ENCODE results near the gene TAF1. TPM values are rescaled to one million over a fixed set of nuclear protein-coding genes. Genes with fewer than 3 reads are reported as not detected.

The TAF1 gene
- total and polyA plus RNA-seq, 9 of the 15 experiments (the other 6 are each of a cell fraction or from before 2014, with no cell fraction given) = 6.4 to 45.1 (median 38.1) TPM

GRCh38 chrX:71365356-71365874 lies 742 bp upstream of the TAF1 start (continued):
- TF ChIP-seq, protein P1, sequence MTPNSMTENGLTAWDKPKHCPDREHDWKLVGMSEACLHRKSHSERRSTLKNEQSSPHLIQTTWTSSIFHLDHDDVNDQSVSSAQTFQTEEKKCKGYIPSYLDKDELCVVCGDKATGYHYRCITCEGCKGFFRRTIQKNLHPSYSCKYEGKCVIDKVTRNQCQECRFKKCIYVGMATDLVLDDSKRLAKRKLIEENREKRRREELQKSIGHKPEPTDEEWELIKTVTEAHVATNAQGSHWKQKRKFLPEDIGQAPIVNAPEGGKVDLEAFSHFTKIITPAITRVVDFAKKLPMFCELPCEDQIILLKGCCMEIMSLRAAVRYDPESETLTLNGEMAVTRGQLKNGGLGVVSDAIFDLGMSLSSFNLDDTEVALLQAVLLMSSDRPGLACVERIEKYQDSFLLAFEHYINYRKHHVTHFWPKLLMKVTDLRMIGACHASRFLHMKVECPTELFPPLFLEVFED (CRISPR knock-in tag; conservative IDR thresholded peaks at IDR 0.05) = peak; percentile 48
- TF ChIP-seq ZNF830 (CRISPR knock-in tag; IDR thresholded peaks at IDR 0.05) (peak; percentile 59; the same call in 1 of the 2 replicates), ZNF274 (IDR thresholded peaks at IDR 0.05; ENCODE audit: borderline replicate concordance, low read depth, low read length) (no peak), NFXL1 (CRISPR knock-in tag; IDR thresholded peaks at IDR 0.05) (no peak), ZMIZ1 (IDR thresholded peaks at IDR 0.05; ENCODE audit: low read depth in 2 of 2, low read length in 2 of 2) (no peak), ZBTB34 (CRISPR knock-in tag; IDR thresholded peaks at IDR 0.05) (no peak), ELK1 (CRISPR knock-in tag; IDR thresholded peaks at IDR 0.05) (no peak), GTF2E2 (tag; IDR thresholded peaks at IDR 0.05) (peak; percentile 58; the same call in 1 of the 2 replicates), TOE1 (IDR thresholded peaks at IDR 0.05; ENCODE audit: borderline replicate concordance) (no peak), TOE1 (CRISPR knock-in tag; IDR thresholded peaks at IDR 0.05; ENCODE audit: borderline replicate concordance, low read depth) (no peak), NFE2 (IDR thresholded peaks at IDR 0.05; ENCODE audit: low read depth) (no peak), ELF4 (CRISPR knock-in tag; IDR thresholded peaks at IDR 0.05) (peak; percentile 87; the same call in 1 of the 2 replicates), PHTF2 (CRISPR knock-in tag; IDR thresholded peaks at IDR 0.05) (no peak), TGIF2 (CRISPR knock-in tag; IDR thresholded peaks at IDR 0.05) (no peak), ZNF444 (CRISPR knock-in tag; IDR thresholded peaks at IDR 0.05) (no peak)
- TF ChIP-seq, protein P2, sequence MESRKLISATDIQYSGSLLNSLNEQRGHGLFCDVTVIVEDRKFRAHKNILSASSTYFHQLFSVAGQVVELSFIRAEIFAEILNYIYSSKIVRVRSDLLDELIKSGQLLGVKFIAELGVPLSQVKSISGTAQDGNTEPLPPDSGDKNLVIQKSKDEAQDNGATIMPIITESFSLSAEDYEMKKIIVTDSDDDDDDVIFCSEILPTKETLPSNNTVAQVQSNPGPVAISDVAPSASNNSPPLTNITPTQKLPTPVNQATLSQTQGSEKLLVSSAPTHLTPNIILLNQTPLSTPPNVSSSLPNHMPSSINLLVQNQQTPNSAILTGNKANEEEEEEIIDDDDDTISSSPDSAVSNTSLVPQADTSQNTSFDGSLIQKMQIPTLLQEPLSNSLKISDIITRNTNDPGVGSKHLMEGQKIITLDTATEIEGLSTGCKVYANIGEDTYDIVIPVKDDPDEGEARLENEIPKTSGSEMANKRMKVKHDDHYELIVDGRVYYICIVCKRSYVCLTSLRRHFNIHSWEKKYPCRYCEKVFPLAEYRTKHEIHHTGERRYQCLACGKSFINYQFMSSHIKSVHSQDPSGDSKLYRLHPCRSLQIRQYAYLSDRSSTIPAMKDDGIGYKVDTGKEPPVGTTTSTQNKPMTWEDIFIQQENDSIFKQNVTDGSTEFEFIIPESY (CRISPR knock-in tag; IDR thresholded peaks at IDR 0.05) = 0 out of 2 replicates have a peak, but pooled peaks have one; percentile 21
- TF ChIP-seq, protein P3, sequence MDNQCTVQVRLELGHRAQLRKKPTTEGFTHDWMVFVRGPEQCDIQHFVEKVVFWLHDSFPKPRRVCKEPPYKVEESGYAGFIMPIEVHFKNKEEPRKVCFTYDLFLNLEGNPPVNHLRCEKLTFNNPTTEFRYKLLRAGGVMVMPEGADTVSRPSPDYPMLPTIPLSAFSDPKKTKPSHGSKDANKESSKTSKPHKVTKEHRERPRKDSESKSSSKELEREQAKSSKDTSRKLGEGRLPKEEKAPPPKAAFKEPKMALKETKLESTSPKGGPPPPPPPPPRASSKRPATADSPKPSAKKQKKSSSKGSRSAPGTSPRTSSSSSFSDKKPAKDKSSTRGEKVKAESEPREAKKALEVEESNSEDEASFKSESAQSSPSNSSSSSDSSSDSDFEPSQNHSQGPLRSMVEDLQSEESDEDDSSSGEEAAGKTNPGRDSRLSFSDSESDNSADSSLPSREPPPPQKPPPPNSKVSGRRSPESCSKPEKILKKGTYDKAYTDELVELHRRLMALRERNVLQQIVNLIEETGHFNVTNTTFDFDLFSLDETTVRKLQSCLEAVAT (IDR thresholded peaks at IDR 0.05) = peak; percentile 21 to 82; a peak in 2 of 4 replicates

Measured in K562 (cell line).